ENCODE results near the gene GGA1. TPM values are rescaled to one million over a fixed set of nuclear protein-coding genes. Genes with fewer than 3 reads are reported as not detected.
"Not testable (repeated sequence)": the region's sequence is repeated elsewhere in the genome, so short reads cannot be mapped to it uniquely, and the experiment has no call there.

Gene GGA1
- polyA plus RNA-seq, 1 experiment: 26.1 TPM

DNA sequence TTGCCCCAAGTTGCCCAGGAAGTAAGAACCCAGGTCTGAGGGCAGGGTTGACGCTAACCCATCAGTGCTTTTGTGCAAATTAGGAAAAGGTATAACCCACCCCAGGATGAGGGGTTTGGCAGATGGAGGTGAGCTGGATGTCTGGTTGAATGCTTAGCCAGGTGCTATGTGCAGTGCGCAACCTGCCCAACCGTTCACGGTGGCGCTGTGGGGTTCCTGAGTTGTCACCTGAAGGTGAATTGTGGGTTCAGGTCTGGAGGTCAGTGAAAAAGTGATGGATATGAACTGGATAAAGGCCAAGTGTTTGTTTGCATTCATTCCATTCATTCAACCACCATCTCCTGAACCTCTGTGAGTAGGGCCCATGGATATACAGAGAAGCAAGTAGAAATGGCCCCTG lies 14.4 kb upstream of the GGA1 start:
- Histone ChIP-seq H3K27me3 (ENCODE audit: control insufficient read depth, insufficient read depth, low read length) (no peaks in the 10 kb centered on the region), H3K4me3 (ENCODE audit: low read depth, low read length) (no peak overlapping the region), H3K27ac (ENCODE audit: low read depth, low read length) (no peak overlapping the region), H3K9me3 (ENCODE audit: control insufficient read depth, insufficient read depth, low read length) (no peaks in the 10 kb centered on the region)
- no peak for DNase-seq (ENCODE audit: low read depth, low spot score)
- TF ChIP-seq, protein P1, sequence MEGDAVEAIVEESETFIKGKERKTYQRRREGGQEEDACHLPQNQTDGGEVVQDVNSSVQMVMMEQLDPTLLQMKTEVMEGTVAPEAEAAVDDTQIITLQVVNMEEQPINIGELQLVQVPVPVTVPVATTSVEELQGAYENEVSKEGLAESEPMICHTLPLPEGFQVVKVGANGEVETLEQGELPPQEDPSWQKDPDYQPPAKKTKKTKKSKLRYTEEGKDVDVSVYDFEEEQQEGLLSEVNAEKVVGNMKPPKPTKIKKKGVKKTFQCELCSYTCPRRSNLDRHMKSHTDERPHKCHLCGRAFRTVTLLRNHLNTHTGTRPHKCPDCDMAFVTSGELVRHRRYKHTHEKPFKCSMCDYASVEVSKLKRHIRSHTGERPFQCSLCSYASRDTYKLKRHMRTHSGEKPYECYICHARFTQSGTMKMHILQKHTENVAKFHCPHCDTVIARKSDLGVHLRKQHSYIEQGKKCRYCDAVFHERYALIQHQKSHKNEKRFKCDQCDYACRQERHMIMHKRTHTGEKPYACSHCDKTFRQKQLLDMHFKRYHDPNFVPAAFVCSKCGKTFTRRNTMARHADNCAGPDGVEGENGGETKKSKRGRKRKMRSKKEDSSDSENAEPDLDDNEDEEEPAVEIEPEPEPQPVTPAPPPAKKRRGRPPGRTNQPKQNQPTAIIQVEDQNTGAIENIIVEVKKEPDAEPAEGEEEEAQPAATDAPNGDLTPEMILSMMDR (IDR thresholded peaks at IDR 0.05; ENCODE audit: low read depth, low read length): no peak
- ChIA-PET CTCF (interaction anchor here (1.0 to 1.3 kb wide), 2 partner anchors 32 to 50 kb away, joined by 3 to 4 read pairs; no protein-coding TSS in a partner anchor), POLR2A (no interaction called here)

DNA sequence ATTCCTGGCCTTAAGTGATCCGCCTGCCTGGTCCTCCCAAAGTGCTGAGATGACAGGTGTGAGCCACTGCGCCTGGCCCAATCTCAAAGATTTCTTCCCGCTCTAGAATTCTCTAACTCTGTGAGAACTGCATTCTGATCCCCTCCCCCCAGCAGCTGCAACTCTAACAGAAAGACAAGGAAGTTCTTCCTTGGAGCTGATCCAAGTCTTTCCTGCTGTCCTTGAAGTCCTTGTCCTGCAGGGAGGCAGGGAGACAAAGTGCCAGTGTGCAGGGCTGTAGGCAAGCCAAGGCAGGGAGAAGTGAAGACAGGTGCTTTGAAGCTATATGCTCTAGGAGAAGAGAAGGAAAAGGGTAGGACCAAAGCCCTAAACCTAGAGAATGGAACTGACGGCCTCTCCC lies 9.5 kb upstream of the GGA1 start:
- no peak overlapping the region for H3K4me3 ChIP-seq (ENCODE audit: low read depth, low read length)
- peaks cover 7% of the 10 kb centered on the region for H3K27me3 ChIP-seq (ENCODE audit: control insufficient read depth, insufficient read depth, low read length)
- ChIA-PET CTCF (interaction anchor here (1.1 to 1.2 kb wide), 3 partner anchors 8 to 57 kb away, joined by 3 to 9 read pairs (median 7); no protein-coding TSS in a partner anchor), POLR2A (interaction anchor here (0.6 kb wide), 1 partner anchor 124 kb away, joined by 6 read pairs; no protein-coding TSS in a partner anchor)
- no peak overlapping the region for H3K27ac ChIP-seq (ENCODE audit: low read depth, low read length)
- TF ChIP-seq, protein P1 (IDR thresholded peaks at IDR 0.05; ENCODE audit: low read depth, low read length): no peak
- DNase-seq (ENCODE audit: low read depth, low spot score): no peak
- H3K9me3 ChIP-seq (ENCODE audit: control insufficient read depth, insufficient read depth, low read length): no peaks in the 10 kb centered on the region

DNA sequence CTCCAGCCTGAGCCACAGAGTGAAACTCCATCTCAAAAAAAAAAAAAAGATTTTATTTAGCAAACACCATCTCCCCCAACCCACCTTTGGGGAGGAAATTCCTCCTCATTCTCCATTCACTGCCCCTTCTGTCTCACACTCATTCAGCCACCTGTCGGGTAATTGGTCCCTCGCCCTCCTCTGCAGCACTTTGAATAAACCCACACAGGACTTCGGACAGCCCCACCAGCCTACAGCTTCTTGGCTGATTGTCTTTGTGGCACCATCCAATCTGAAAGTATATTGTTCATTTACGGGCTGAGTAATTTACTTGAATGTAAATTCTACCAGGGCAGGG lies 7.5 kb upstream of the GGA1 start:
- Histone ChIP-seq H3K27ac (ENCODE audit: low read depth, low read length) (no peak overlapping the region), H3K4me3 (ENCODE audit: low read depth, low read length) (no peak overlapping the region), H3K9me3 (ENCODE audit: control insufficient read depth, insufficient read depth, low read length) (no peaks in the 10 kb centered on the region), H3K27me3 (ENCODE audit: control insufficient read depth, insufficient read depth, low read length) (peaks cover 15% of the 10 kb centered on the region)
- no peak for DNase-seq (ENCODE audit: low read depth, low spot score)
- ChIA-PET POLR2A (no interaction called here), CTCF (interaction anchor here (1.2 to 1.4 kb wide), 2 partner anchors 9 kb away, joined by 3 to 11 read pairs; no protein-coding TSS in a partner anchor)
- TF ChIP-seq, protein P1 (IDR thresholded peaks at IDR 0.05; ENCODE audit: low read depth, low read length): no peak

DNA sequence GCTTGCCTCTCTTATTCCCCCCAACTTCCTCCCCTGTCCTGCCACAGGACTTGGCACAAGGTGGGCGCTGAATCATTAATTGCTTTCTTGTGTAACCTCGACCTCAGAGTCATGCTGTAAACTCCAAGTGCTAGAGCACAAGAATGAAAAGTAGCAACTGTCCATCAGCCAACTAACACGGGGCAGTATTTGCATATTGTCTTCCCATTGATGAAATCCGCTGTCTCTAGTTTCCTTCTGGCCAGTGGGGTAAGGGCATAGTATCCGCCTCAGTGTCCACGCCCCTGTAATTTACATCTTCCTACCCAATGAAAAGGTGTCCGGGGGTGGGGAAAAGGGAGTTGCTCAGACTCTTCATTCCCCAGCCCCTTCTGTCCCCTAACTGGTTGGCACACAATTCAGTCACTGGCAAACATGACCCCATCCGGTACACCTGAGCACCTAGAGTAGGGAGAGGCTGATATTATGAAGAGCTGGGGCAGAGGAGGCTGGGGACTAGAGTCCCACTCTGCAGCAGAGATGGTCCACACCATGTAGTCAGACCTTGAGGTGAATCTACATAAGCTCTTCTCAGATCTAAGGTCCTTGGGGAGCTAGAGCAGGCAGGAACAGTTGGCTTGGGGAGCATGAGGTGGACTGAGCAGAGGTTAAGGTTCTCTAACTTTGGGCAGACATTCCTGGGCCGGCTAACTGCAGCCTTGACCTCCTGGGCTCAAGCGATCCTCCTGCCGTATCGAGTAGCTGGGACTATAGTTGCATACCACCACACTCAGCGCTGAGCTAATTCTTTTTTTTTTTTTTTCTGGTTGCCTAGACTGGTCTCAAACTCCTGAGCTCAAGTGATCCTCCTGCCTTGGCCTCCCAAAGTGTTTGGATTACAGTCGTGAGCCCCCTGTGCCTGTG lies 6.8 kb upstream of the GGA1 start:
- Histone ChIP-seq H3K27ac (ENCODE audit: low read depth, low read length) (no peak overlapping the region), H3K9me3 (ENCODE audit: control insufficient read depth, insufficient read depth, low read length) (no peaks in the 10 kb centered on the region), H3K27me3 (ENCODE audit: control insufficient read depth, insufficient read depth, low read length) (peaks cover 15% of the 10 kb centered on the region), H3K4me3 (ENCODE audit: low read depth, low read length) (no peak overlapping the region)
- TF ChIP-seq, protein P1 (IDR thresholded peaks at IDR 0.05; ENCODE audit: low read depth, low read length): no peak
- ChIA-PET CTCF (interaction anchor here (0.9 to 1.9 kb wide), 3 partner anchors 9 to 63 kb away, joined by 4 to 11 read pairs (median 6); no protein-coding TSS in a partner anchor), POLR2A (interaction anchor here (0.6 kb wide), 1 partner anchor 39 kb away, joined by 3 read pairs; no protein-coding TSS in a partner anchor)
- no peak for DNase-seq (ENCODE audit: low read depth, low spot score)

DNA sequence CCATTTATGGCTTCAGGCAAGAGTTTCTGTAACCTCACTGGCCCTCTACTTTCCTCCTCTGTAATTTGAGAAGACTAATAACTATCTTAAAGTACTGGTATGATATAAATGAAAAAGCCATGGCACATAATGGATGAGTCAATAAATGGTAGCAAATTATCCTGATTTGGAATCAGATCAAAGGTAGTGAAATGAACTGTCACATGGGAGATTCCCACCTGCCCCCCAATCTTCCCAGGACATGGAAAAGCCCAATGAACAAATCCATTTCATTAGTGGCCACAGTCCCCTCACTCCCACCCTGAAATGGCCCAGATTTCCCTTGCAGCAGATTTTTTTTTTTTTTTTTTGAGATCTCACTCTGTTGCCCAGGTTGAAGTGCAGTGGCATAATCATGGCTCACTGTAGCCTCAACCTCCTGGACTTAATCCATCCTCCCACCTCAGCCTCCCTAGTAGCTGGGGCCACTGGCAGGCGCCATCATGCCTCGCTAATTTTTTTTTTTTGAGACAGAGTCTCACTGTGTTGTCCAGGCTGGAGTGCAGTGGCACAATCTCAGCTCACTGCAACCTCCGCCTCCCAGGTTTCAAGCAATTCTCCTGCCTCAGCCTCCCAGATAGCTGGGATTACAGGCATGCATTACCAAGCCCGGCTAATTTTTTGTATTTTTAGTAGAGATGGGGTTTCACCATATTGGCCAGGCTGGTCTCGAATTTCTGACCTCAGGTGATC lies 5.9 kb upstream of the GGA1 start:
- POLR2A ChIA-PET: interaction anchor here (0.6 kb wide), 1 partner anchor 40 kb away, joined by 3 read pairs; no protein-coding TSS in a partner anchor
- H3K4me3 ChIP-seq (ENCODE audit: low read depth, low read length); H3K27ac ChIP-seq (ENCODE audit: low read depth, low read length); H3K9me3 ChIP-seq (ENCODE audit: control insufficient read depth, insufficient read depth, low read length); DNase-seq (ENCODE audit: low read depth, low spot score): not testable (repeated sequence)
- peaks cover 15% of the 10 kb centered on the region for H3K27me3 ChIP-seq (ENCODE audit: control insufficient read depth, insufficient read depth, low read length)
- CTCF ChIA-PET: interaction anchor here (0.9 to 3.2 kb wide), 4 partner anchors 10 to 64 kb away, joined by 4 to 15 read pairs (median 8); no protein-coding TSS in a partner anchor
